NCI-H2171 (cell line): ENCODE data around the gene CD300E.
A peak's percentile ranks its signal among the peaks of the same experiment; 100 is the strongest.
"Not testable (repeated sequence)": the region's sequence is repeated elsewhere in the genome, so short reads cannot be mapped to it uniquely, and the experiment has no call there.

ENCODE experiments used
- DNase-seq: peaks from one replicate; lab custom pipeline; 2025; lab: John Stamatoyannopoulos, UW

The CD300E gene

GRCh38 chr17:74635418-74635817, 11.9 kb upstream of the CD300E start:
- DNase-seq = no peak

- DNase-seq = no peak
Observed at GRCh38 chr17:74633326-74633725, 9.8 kb upstream of the CD300E start.

- no peak for DNase-seq
Observed at GRCh38 chr17:74632617-74633016, 9.1 kb upstream of the CD300E start.

- DNase-seq = no peak
Observed at GRCh38 chr17:74631468-74632450, 8.2 kb upstream of the CD300E start.

- DNase-seq = not testable (repeated sequence)
Observed at GRCh38 chr17:74630251-74630650, 6.7 kb upstream of the CD300E start.

- DNase-seq = no peak
Observed at GRCh38 chr17:74625661-74626060, 2.1 kb upstream of the CD300E start.

GRCh38 chr17:74624131-74624530, 593 bp upstream of the CD300E start:
- no peak for DNase-seq

- no peak for DNase-seq
Observed at GRCh38 chr17:74619077-74619673, 4.4 kb downstream of the CD300E start.

GRCh38 chr17:74618451-74618850, 5.1 kb downstream of the CD300E start:
- DNase-seq = no peak

GRCh38 chr17:74616696-74617095, 6.8 kb downstream of the CD300E start:
- no peak for DNase-seq

GRCh38 chr17:74612046-74612445, 11.5 kb downstream of the CD300E start:
- DNase-seq = no peak

- no peak for DNase-seq
Observed at GRCh38 chr17:74610108-74610507, 13.4 kb downstream of the CD300E start.

GRCh38 chr17:74608511-74608910, 15.0 kb downstream of the CD300E start:
- no peak for DNase-seq

GRCh38 chr17:74607221-74607620, 16.3 kb downstream of the CD300E start:
- DNase-seq = no peak

GRCh38 chr17:74606050-74606449, 17.5 kb downstream of the CD300E start:
- DNase-seq = no peak

GRCh38 chr17:74605361-74605760, 18.2 kb downstream of the CD300E start:
- DNase-seq = no peak

GRCh38 chr17:74604761-74605160, 18.8 kb downstream of the CD300E start:
- DNase-seq = no peak

GRCh38 chr17:74604200-74604599, 19.3 kb downstream of the CD300E start:
- DNase-seq = no peak

- no peak for DNase-seq
Observed at GRCh38 chr17:74603746-74604145, 19.8 kb downstream of the CD300E start.

- no peak for DNase-seq
Observed at GRCh38 chr17:74603037-74603635, 20.4 kb downstream of the CD300E start.

- no peak for DNase-seq
Observed at GRCh38 chr17:74601944-74602572, 21.5 kb downstream of the CD300E start.

- DNase-seq = peak; percentile 62
Observed at GRCh38 chr17:74599448-74599939, 24.0 kb downstream of the CD300E start.
